ENCODE measurements around the gene IL2RA.

IL2RA gene

DNA sequence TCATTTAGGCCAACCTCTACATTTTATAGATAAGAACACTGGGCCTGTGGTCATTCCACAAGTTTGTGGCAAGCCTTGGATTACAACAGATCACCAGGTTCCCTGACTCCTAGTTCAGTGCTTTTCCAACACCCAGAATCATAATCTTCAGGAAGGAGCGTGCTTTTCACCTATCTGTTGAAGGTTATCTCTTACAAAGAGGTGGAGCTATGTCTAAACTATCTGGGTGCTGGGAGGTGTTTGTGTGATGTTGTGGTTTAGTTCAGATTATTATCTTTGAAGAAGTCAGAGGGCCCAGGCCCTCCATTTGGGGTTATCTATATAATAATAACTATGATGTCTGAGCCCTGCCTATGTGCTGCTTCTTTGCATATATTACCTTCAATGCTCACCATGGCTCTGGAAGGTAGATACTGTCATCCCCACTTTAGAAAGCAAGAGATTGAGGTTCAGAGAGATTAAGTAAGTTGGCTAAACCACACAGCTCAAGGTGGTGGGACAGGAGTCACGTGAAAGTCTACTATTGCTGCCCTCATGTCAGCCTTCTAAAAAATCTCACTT is 24.0 kb downstream of the IL2RA start:
- DNase-seq (ENCODE audit: low read depth) = no peak

GRCh38 chr10:6037422-6037821 is 24.7 kb downstream of the IL2RA start:
- no peak for DNase-seq (ENCODE audit: low read depth)

DNA sequence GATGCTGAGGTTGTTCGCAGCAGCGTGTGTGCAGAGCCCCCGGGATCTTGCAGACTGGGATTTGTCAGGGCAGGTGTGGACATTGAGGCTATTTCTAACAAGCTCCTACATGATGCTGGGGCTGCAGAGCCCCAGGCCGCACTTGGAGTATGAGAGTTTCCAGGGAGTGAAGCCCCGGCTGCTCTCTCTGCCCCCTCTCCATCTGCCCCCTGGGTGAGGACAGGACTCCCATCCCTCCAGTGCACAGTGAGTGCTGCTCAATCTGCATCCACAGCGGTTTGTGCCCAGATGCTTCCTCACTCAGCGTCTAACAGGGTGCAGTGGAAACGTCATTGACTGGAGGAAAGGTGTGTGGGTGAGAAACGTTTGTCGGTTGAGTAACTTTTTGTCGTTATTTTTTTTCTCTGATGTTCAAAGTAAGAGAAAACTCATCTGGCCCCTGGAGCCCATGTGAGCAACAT is 25.3 kb downstream of the IL2RA start:
- no peak for DNase-seq (ENCODE audit: low read depth)

- DNase-seq (ENCODE audit: low read depth) = no peak
Observed at GRCh38 chr10:6035931-6036575, 26.1 kb downstream of the IL2RA start.

- no peak for DNase-seq (ENCODE audit: low read depth)
Observed at GRCh38 chr10:6035101-6035834, 26.9 kb downstream of the IL2RA start.

GRCh38 chr10:6034371-6034770 is 27.8 kb downstream of the IL2RA start:
- no peak for DNase-seq (ENCODE audit: low read depth)

DNA sequence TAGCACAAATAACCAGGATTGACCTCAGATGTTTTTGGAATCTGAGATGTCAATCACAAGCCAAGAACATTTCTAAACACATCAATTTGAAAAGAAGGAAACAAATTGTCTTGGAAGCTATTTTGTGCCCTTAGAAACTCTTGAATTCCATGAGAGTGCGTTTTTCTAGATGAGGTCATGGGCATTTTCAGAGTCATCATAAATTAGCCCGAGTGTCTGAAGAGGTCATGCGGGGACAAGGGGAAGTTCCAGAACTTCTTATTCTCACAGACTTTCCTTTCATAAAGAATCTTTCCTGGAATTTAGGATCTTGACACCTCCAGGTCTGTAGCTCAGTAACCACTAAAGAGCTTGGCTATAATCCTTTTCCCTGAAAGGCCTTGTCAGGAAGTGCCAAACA is 28.2 kb downstream of the IL2RA start:
- no peak for DNase-seq (ENCODE audit: low read depth)

DNA sequence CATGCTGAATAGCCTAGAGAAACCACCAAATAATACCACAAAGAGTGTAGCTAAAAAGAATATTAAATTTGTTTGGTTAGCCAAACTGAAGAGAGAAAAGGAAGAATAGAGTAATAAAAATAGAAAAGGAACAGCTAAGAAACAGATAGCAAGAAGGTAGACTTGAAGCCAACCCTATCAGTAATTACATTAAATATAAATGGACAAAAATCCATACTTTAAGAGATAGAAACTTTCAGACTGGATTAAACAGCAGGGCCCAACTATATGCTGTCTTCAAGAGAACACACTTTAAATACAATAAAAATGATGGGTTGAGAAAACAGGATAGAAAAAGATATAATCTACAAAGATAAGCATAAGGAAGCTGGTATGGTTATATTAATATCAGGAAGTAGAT is 31.2 kb downstream of the IL2RA start:
- no peak for DNase-seq (ENCODE audit: low read depth)

- no peak for DNase-seq (ENCODE audit: low read depth)
Observed at GRCh38 chr10:6030217-6030616, 31.9 kb downstream of the IL2RA start.

- DNase-seq (ENCODE audit: low read depth) = no peak
Observed at GRCh38 chr10:6027929-6028328, 34.2 kb downstream of the IL2RA start.

GRCh38 chr10:6025683-6026255 is 36.4 kb downstream of the IL2RA start:
- DNase-seq (ENCODE audit: low read depth) = no peak

DNA sequence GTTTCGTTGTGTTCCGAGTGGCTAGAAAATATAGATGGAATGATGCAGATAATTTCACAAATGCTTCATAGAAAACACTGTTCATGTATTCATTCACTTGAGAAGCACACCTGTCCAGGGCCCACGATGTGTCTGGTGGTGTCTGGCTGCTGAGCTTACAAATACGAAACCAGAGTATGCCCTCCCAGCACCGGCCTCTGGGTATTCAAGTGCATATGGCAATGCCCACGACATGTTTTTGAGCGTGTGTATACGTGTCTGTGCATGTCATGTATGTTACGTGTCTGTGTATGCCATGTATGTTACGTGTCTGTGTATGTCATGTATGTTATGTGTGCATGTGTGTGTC is 37.9 kb downstream of the IL2RA start:
- DNase-seq (ENCODE audit: low read depth) = no peak

- no peak for DNase-seq (ENCODE audit: low read depth)
Observed at GRCh38 chr10:6023661-6024333, 38.4 kb downstream of the IL2RA start.

DNA sequence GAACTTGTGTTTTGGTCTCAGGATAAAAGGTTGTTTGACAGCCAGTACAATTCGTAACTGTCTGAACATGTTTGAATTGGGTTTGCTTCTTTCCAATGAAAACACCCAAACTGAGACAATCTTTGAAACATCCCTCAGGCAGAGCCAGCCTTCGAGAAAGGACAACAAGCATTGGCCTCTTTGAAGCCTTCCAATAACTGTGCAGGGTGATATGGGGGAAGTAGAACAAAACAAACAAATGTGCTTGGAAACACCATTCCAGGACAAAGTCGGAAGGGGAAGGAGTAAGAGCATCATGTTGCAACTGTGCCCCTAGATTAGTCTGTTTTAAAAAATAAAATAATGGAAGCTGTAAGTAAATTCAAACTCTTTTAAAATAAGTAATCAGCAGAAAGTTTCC is 39.5 kb downstream of the IL2RA start:
- DNase-seq (ENCODE audit: low read depth) = no peak

DNA sequence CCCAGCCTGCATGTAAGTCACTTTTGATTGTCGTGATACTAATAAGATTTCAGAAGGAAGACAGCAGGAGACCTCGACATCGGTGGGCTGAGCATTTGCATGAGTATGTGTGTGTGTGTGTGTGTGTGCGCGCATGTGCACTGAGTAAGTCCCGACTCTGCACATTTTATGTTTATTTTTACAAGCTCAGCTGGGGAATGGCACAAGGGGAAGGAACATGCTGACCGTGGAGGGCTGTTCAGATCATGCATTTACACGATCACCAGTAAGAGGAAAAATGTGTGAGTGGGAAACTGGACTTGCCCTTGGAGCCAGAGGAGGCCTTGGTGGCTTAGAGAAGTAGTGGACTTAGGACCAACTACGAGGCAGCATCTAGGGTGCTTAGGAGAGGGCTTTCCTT is 41.3 kb downstream of the IL2RA start:
- DNase-seq (ENCODE audit: low read depth) = no peak

DNA sequence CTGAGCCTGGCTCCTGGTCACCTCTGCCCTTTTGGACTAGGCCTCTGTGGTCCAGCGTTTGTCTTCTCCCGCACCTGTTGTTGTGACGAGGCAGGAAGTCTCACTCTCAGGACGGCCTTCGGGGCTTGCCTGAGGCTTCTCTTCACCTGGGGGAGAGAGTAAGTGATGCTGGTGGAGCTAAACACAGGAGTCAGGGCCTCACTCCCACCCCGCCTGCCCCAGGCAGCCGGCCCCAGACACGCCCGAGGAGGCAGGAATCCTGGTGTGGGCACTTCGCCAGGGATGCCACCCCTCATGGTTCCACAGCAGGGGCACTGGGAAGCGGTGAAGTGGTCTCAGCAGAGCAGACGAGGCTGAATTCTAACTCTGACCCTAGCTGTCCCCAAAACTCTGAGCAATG is 42.4 kb downstream of the IL2RA start:
- no peak for DNase-seq (ENCODE audit: low read depth)

- no peak for DNase-seq (ENCODE audit: low read depth)
Observed at GRCh38 chr10:6019010-6019782, 43.0 kb downstream of the IL2RA start.

- no peak for DNase-seq (ENCODE audit: low read depth)
Observed at GRCh38 chr10:6018422-6018821, 43.7 kb downstream of the IL2RA start.

DNA sequence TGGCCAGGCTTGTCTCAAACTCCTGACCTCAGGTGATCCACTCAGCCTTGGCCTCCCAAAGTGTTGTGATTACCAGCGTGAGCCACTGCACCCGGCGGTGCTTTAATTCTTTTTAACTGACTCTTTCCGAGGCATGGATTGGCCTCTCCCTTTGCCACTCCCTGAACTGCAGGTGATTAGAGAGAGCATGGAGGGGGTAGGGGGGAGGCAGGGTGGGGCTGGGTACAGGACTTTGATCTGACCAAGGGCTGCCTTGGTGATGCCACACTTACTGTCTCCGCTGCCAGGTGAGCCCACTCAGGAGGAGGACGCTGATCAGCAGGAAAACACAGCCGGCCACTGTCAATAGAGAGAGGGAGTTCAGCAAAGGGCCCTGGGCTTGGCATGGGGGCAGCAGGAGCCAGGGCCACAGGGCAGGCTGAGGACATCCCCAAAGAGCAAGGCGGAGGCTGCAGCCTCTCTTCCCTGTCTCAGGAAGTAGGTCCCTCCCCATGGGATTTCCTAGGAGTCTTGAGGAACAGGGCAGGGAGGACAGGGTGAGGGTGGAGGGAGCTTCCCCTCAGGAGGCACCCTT is 44.3 kb downstream of the IL2RA start:
- no peak for DNase-seq (ENCODE audit: low read depth)

DNA sequence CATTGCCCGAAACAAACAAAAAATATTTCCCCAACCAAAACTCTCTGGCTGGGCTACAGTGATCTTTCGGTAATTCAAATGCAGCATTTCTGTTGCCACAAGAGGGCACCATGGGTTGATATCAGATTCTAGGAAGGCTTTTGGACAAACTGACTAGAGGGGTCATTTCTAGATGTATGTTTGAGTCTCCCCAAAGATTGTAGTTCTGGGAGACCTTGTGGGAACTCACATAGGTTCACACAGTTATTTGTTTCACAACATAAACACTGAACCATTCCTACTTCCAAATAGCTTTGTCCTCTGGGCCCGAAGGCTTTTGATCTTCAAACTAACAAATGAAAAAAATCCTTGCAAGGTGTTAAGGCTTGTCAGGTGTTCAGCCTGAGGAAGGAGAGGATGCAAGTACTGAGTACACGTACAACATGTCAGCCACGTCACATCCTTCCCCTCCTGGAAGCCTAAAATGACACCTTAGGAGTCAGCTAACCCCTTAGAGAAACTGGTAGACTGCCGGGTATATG is 47.9 kb downstream of the IL2RA start:
- DNase-seq (ENCODE audit: low read depth) = no peak

Measured in activated T-helper 9 cell treated with anti-CD3 and anti-CD28 coated beads, Interleukin-2, amount 50 U/mL, for 16 hours (primary cell).